Trophoblast cell (in vitro differentiated cells and primary cell): Measurements from ENCODE around the gene CACNA1F.

Source experiments
- DNase-seq, 2 donors: peaks; one replicate each; pipeline ENCODE4 v3.0.0-alpha.2; 2016
- H2AFZ ChIP-seq: 2 replicates; pipeline ENCODE4 v1.6.1; 2013; ENCODE audit warnings: low read length, moderate library complexity, mild to moderate bottlenecking; ENCODE audit not compliant: insufficient read depth, poor library complexity
- H2AK5ac ChIP-seq: 2 replicates; pipeline ENCODE4 v1.6.1; 2013; ENCODE audit warnings: mild to moderate bottlenecking, low read length
- H2BK120ac ChIP-seq: 2 replicates; pipeline ENCODE4 v1.6.1; 2013; ENCODE audit warnings: low read length, mild to moderate bottlenecking, moderate library complexity; ENCODE audit not compliant: insufficient read depth, poor library complexity
- H2BK12ac ChIP-seq: 2 replicates; pipeline ENCODE4 v1.6.1; 2013; ENCODE audit warnings: mild to moderate bottlenecking, low read length, moderate library complexity
- H2BK5ac ChIP-seq: 2 replicates; pipeline ENCODE4 v1.6.1; 2013; ENCODE audit warnings: low read length, low read depth, moderate library complexity, mild to moderate bottlenecking; ENCODE audit not compliant: poor library complexity
- H3K14ac ChIP-seq: 2 replicates; pipeline ENCODE4 v1.6.1; 2013; ENCODE audit warnings: mild to moderate bottlenecking, low read length
- H3K18ac ChIP-seq: 2 replicates; pipeline ENCODE4 v1.6.1; 2013; ENCODE audit warnings: mild to moderate bottlenecking, low read length
- H3K23ac ChIP-seq: 2 replicates; pipeline ENCODE4 v1.6.1; 2013; ENCODE audit warnings: low read length
- H3K27ac ChIP-seq: 2 replicates; pipeline ENCODE4 v1.5.1; 2013; ENCODE audit warnings: low read depth, mild to moderate bottlenecking, inconsistent platforms, low read length, moderate library complexity
- H3K27me3 ChIP-seq: 2 replicates; pipeline ENCODE4 v1.6.1; 2013; ENCODE audit warnings: inconsistent platforms, mild to moderate bottlenecking, low read length, moderate library complexity; ENCODE audit not compliant: insufficient read depth
- H3K36me3 ChIP-seq, 2 experiments: 1 replicate in 1 of 2; 2 replicates in 1 of 2; pipeline ENCODE4 v1.6.1; 2013; ENCODE audit warnings: low read length in 2 of 2, mild to moderate bottlenecking in 2 of 2, moderate library complexity in 1 of 2; ENCODE audit not compliant: insufficient read depth in 2 of 2, control insufficient read depth in 1 of 2
- H3K4ac ChIP-seq: 2 replicates; pipeline ENCODE4 v1.6.1; 2013; ENCODE audit warnings: low read depth, mild to moderate bottlenecking, low read length, moderate library complexity
- H3K4me1 ChIP-seq, 2 experiments: 1 replicate in 1 of 2; 2 replicates in 1 of 2; pipeline ENCODE4 v1.6.1; 2013; ENCODE audit warnings: low read length in 2 of 2, mild to moderate bottlenecking in 2 of 2, moderate library complexity in 1 of 2; ENCODE audit not compliant: insufficient read depth in 2 of 2, control insufficient read depth in 1 of 2
- H3K4me2 ChIP-seq: 2 replicates; pipeline ENCODE4 v1.6.1; 2013; ENCODE audit warnings: inconsistent platforms, mild to moderate bottlenecking, low read length, moderate library complexity
- H3K4me3 ChIP-seq: 2 replicates; pipeline ENCODE4 v1.5.1; 2013; ENCODE audit warnings: mild to moderate bottlenecking, low read depth, low read length, inconsistent platforms
- H3K79me1 ChIP-seq: one replicate; pipeline ENCODE4 v1.6.1; 2013; ENCODE audit warnings: low read length
- H3K79me2 ChIP-seq: 2 replicates; pipeline ENCODE4 v1.6.1; 2013; ENCODE audit warnings: low read length, mild to moderate bottlenecking; ENCODE audit not compliant: control insufficient read depth, insufficient read depth, poor library complexity
- H3K9ac ChIP-seq: 2 replicates; pipeline ENCODE4 v1.6.1; 2013; ENCODE audit warnings: mild to moderate bottlenecking, low read length
- H3K9me3 ChIP-seq: 2 replicates; pipeline ENCODE4 v1.6.1; 2013; ENCODE audit warnings: low read depth, mild to moderate bottlenecking, control low read depth, inconsistent platforms, low read length; ENCODE audit not compliant: insufficient read depth
- H4K12ac ChIP-seq: 2 replicates; pipeline ENCODE4 v1.6.1; 2013; ENCODE audit warnings: low read depth, mild to moderate bottlenecking, low read length, moderate library complexity
- H4K8ac ChIP-seq: 2 replicates; pipeline ENCODE4 v1.6.1; 2013; ENCODE audit warnings: low read depth, mild to moderate bottlenecking, low read length, moderate library complexity
- H4K91ac ChIP-seq: one replicate; pipeline ENCODE4 v1.6.1; 2013; ENCODE audit warnings: low read depth, mild to moderate bottlenecking, low read length, moderate library complexity
- WGBS: extraction: QIAGEN DNeasy Blood & Tissue Kit; methylation state at CpG from one replicate; pipeline ENCODE4 v1.1.7; 2013; ENCODE audit warnings: missing lambda C conversion rate; ENCODE audit not compliant: insufficient read length, insufficient coverage; ENCODE audit errors: extremely low coverage; 5-methylcytosine and 5-hydroxymethylcytosine counted together

Gene CACNA1F

DNA sequence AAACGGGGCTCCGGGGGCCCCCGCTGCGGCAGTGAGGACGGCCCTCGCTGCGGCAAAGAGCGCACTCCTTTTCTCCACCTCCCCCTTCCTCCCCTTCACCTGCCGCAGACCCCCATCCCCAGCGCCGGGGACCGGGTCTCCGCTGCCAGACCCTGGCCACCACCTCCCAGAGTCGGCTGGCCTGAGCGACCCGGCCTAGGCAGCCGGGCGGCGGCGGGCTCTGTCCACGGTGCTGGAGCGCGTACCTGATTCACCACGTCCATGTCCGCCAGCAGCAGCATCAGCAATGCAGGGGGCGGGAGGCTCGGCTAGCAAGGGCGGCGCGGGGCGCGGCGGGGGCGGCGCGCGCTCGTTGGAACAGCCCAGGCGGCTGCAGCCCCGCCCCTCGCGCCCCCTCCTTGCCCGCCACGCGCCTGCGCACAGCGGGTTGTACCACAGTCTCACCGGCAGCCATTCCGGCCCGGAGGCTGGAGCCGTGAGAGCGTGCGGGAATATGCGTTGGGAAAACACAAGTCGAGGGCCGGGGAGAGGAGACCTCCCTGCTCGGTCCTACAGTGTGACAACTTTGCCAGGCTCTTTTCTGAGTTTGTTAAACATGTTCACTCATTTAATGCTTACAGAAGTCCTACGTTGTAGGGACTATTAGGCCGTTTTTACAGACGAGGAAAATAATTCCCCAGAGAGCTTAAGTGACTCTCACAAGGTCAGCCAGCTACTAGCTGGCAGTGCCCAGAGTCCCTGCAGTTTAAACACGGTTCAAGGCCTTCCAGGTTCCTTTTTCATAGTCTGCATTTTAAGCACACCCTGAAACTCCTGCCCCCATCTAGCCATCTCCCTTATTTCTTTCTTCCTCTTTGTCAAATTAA lies 33.0 kb downstream of the CACNA1F start, which contains the start of gene SYP:
TSS of gene SYP (minus strand) at position 288 of the 866 bp plus-strand sequence. CDS start at position 281, 7 bp downstream.
- Histone ChIP-seq H2BK5ac (no peak within 1 kb of the TSS), H3K18ac (no peak within 1 kb of the TSS), H4K91ac (no peak within 1 kb of the TSS), H3K36me3 (no peaks in the 10 kb centered on the region), H3K27ac (no peak within 1 kb of the TSS), H3K4me3 (no peak within 1 kb of the TSS), H3K9ac (no peak within 1 kb of the TSS), H2AK5ac (no peak within 1 kb of the TSS), H3K4me1 (peaks cover 0 to 2% of the 10 kb centered on the region in 2 experiments), H3K79me2 (no peaks in the 10 kb centered on the region), H3K4me2 (peak within 1 kb of the TSS; percentile 74), H2BK120ac (no peak within 1 kb of the TSS), H3K9me3 (no peaks in the 10 kb centered on the region), H4K12ac (no peak within 1 kb of the TSS), H4K8ac (peak within 1 kb of the TSS; percentile 50), H3K27me3 (no peaks in the 10 kb centered on the region), H3K4ac (no peak within 1 kb of the TSS), H3K14ac (no peak within 1 kb of the TSS), H3K23ac (no peak within 1 kb of the TSS), H2BK12ac (no peak within 1 kb of the TSS), H2AFZ (no peak within 1 kb of the TSS), H3K79me1 (no peaks in the 10 kb centered on the region)
- DNase-seq, result peak; percentile 77 to 79
- no CpG with 5 or more reads among the region's 61 CpGs for WGBS

DNA sequence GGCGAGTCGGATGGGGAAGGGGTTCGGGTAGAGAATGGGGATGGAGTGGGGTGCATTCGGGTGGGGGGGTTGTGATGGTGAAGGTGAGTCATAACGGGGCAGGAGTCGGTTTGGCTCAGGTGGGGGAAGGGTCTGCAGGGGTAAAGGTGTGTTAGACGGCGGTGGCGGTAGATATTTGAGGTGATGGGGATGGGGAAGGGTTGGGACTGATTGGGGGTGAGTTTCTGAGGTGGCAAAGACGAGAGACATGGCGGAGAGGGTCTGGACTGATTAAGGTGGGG lies 33.9 kb downstream of the CACNA1F start:
- Histone ChIP-seq H3K9me3 (no peaks in the 10 kb centered on the region), H2AFZ (no peak overlapping the region)

DNA sequence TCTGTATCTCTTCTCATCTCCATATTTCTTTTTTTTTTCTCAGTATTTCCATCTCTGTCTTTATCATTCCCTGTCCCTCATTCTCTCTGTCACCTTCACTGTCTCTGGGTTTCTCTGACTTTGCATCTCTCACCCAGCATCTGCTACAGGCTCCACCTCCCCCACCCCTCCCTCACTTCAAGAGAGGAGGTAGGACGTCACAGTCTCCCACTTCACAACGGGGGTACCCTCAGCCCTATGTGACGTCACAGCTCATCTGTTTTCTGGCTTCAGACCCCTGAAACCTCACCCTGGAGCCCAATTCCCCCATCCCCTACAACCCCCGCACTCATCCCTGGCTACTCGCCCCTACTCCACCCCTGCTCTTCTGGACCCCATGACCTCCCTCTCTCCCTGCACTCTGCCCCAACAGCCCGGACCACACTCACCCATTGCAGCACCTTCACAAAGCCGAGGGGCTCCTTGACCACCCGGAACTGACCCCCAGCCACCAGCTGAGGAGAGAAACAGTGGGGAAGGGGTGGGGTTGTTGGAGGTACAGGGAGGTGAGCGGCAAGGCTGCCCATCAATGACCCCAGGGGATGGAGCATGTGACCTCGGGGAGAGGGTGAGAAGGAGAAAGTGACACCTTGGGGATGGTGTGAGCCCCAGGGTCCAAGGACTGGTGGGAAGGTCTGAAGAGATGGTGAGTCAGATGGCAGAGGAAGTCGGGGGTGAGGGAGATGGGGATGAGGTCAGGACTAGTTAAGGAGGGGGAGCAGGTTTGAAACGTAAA lies 34.4 kb downstream of the CACNA1F start:
- no CpG with 5 or more reads among the region's 12 CpGs for WGBS

More for the DNA sequence above, 33.9 kb downstream of the CACNA1F start:
- H3K27me3 ChIP-seq, result no peaks in the 10 kb centered on the region
- H4K8ac ChIP-seq, result no peak overlapping the region
- H3K14ac ChIP-seq, result no peak overlapping the region
- H4K91ac ChIP-seq, result no peak overlapping the region
- no peak overlapping the region for H3K23ac ChIP-seq
- peaks cover 0 to 2% of the 10 kb centered on the region in 2 experiments for H3K4me1 ChIP-seq
- no peak overlapping the region for H2BK12ac ChIP-seq
- H3K4me3 ChIP-seq, result no peak overlapping the region
- no peak for DNase-seq
- no peak overlapping the region for H3K4me2 ChIP-seq
- H3K4ac ChIP-seq, result no peak overlapping the region
- H3K9ac ChIP-seq, result no peak overlapping the region
- H3K27ac ChIP-seq, result no peak overlapping the region
- H3K79me2 ChIP-seq, result no peaks in the 10 kb centered on the region
- no peaks in the 10 kb centered on the region for H3K36me3 ChIP-seq
- H2AK5ac ChIP-seq, result no peak overlapping the region
- H3K18ac ChIP-seq, result no peak overlapping the region
- no peaks in the 10 kb centered on the region for H3K79me1 ChIP-seq
- no peak overlapping the region for H4K12ac ChIP-seq
- no peak overlapping the region for H2BK5ac ChIP-seq
- H2BK120ac ChIP-seq, result no peak overlapping the region
- WGBS, result no CpG with 5 or more reads among the region's 11 CpGs

DNA sequence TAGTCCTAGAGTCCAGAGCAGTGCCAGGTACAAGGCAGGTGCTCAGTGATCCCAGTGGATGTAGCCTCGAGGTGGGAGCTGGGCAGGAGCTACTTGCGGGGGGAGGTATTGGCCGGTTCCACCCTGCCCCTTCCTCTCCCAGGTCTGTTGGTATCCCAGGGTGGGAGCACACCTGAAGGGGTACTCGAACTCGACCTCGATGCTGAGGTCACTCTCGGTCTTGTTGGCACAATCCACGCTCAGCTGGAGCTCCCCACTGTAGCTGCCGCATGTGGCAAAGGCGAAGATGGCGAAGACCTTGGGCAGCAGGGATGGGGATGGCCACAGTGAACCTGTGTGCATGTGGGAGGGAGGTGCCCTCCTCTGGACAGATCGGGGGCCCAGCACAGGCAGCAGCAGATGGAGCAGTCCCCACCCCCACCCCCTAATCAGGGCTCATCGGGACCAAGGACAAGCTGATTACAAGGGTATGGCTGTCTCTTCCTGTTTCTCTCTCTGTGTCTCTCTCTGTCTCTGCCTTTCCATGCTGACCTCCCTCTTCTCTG lies 35.5 kb downstream of the CACNA1F start:
- Histone ChIP-seq H2AFZ (no peak overlapping the region), H3K79me1 (no peaks in the 10 kb centered on the region), H3K9ac (no peak overlapping the region), H2BK12ac (no peak overlapping the region), H3K14ac (no peak overlapping the region), H3K18ac (no peak overlapping the region), H3K4me2 (no peak overlapping the region), H4K12ac (no peak overlapping the region), H3K9me3 (no peaks in the 10 kb centered on the region), H2BK120ac (no peak overlapping the region), H3K27ac (no peak overlapping the region), H3K27me3 (no peaks in the 10 kb centered on the region), H3K79me2 (no peaks in the 10 kb centered on the region), H4K91ac (no peak overlapping the region), H2AK5ac (no peak overlapping the region), H3K4me1 (peaks cover 0 to 2% of the 10 kb centered on the region in 2 experiments), H3K23ac (no peak overlapping the region), H2BK5ac (no peak overlapping the region), H3K36me3 (no peaks in the 10 kb centered on the region), H3K4ac (no peak overlapping the region), H4K8ac (no peak overlapping the region), H3K4me3 (no peak overlapping the region)
- DNase-seq, result no peak
- no CpG with 5 or more reads among the region's 13 CpGs for WGBS

More for the DNA sequence above, 34.4 kb downstream of the CACNA1F start:
- Histone ChIP-seq H3K79me2 (no peaks in the 10 kb centered on the region), H2AK5ac (no peak overlapping the region), H3K79me1 (no peaks in the 10 kb centered on the region), H3K27ac (no peak overlapping the region), H3K23ac (no peak overlapping the region), H3K4me2 (no peak overlapping the region), H3K18ac (no peak overlapping the region), H2BK120ac (no peak overlapping the region), H2AFZ (no peak overlapping the region), H3K4ac (no peak overlapping the region), H3K4me3 (no peak overlapping the region), H3K9me3 (no peaks in the 10 kb centered on the region), H3K27me3 (no peaks in the 10 kb centered on the region), H2BK12ac (no peak overlapping the region), H3K14ac (no peak overlapping the region), H4K12ac (no peak overlapping the region), H4K8ac (no peak overlapping the region), H3K36me3 (no peaks in the 10 kb centered on the region), H3K9ac (no peak overlapping the region), H4K91ac (no peak overlapping the region), H3K4me1 (peaks cover 0 to 2% of the 10 kb centered on the region in 2 experiments), H2BK5ac (no peak overlapping the region)
- no peak for DNase-seq
